H1 (cell line): ENCODE data around the gene CYP4F3. TPM values are rescaled to one million over a fixed set of nuclear protein-coding genes. Genes with fewer than 3 reads are reported as not detected.

Experiments used
- CTCF ChIA-PET: fragments of 300-600 bp; sonication (Branson Sonifier 250); formaldehyde crosslinking; loops from one replicate; lab custom pipeline; 2021; ENCODE audit not compliant: partially characterized antibody; lab: Charles Lee
- POLR2A ChIA-PET: fragments of 300-600 bp; sonication (Branson Sonifier 250); formaldehyde crosslinking; loops from one replicate; lab custom pipeline; 2021; ENCODE audit warnings: inconsistent platforms; ENCODE audit not compliant: partially characterized antibody; lab: Charles Lee
- DNase-seq, 2 experiments: peaks; one replicate each; pipeline versions ENCODE4 v3.0.0 to v3.0.0-alpha.2; 2010 to 2022; ENCODE audit warnings: low spot score in 2 of 2, low read depth in 1 of 2, mixed read lengths in 1 of 2
- FAIRE-seq: peaks from 2 replicates; lab custom pipeline; 2011; peaks lifted over from hg19 to GRCh38; lab: Jason Lieb, UNC
- H2AFZ ChIP-seq: 2 replicates; pipeline ENCODE4 v1.8.1; 2012; ENCODE audit warnings: low read length, inconsistent platforms
- H2AK5ac ChIP-seq: 2 replicates; pipeline ENCODE4 v1.6.1; 2013; ENCODE audit warnings: low read depth, low read length
- H2BK120ac ChIP-seq: replicated peaks from 2 replicates; pipeline ENCODE3; 2013; ENCODE audit warnings: low read depth, low read length, inconsistent platforms
- H2BK12ac ChIP-seq: 2 replicates; pipeline ENCODE4 v1.6.1; 2013; ENCODE audit warnings: low read depth, low read length
- H2BK15ac ChIP-seq: 2 replicates; pipeline ENCODE4 v1.6.1; 2013; ENCODE audit warnings: low read length
- H2BK20ac ChIP-seq: 2 replicates; pipeline ENCODE4 v1.6.1; 2013; ENCODE audit warnings: low read length
- H2BK5ac ChIP-seq: 2 replicates; pipeline ENCODE4 v1.6.1; 2013; ENCODE audit warnings: low read depth, low read length
- H3K14ac ChIP-seq: 2 replicates; pipeline ENCODE4 v1.6.1; 2013; ENCODE audit warnings: inconsistent platforms; ENCODE audit not compliant: insufficient read length
- H3K18ac ChIP-seq: 2 replicates; pipeline ENCODE4 v1.6.1; 2013; ENCODE audit warnings: low read length; ENCODE audit errors: extremely low read depth
- H3K23ac ChIP-seq: 2 replicates; pipeline ENCODE4 v1.6.1; 2013; ENCODE audit warnings: inconsistent platforms; ENCODE audit not compliant: insufficient read length
- H3K23me2 ChIP-seq: 2 replicates; pipeline ENCODE4 v1.6.1; 2013; ENCODE audit warnings: low read depth, low read length
- H3K27ac ChIP-seq: 2 replicates; pipeline ENCODE4 v1.6.1; 2011; ENCODE audit warnings: low read depth, low read length, inconsistent platforms
- H3K27me3 ChIP-seq, 4 experiments: replicated peaks in 1 of 4; 1 replicate in 1 of 4; 2 replicates in 3 of 4; pipeline versions ENCODE4 v1.6.1 to v1.8.1; 2011 to 2013; ENCODE audit warnings: low read length in 3 of 4, mild to moderate bottlenecking in 3 of 4, inconsistent platforms in 2 of 4, mixed read lengths in 2 of 4, moderate library complexity in 1 of 4; ENCODE audit not compliant: control insufficient read depth in 3 of 4, insufficient read depth in 3 of 4; ENCODE audit errors: extremely low read depth in 1 of 4
- H3K36me3 ChIP-seq, 4 experiments: 2 replicates each; pipeline versions ENCODE4 v1.6.1 to v1.8.1; 2011 to 2013; ENCODE audit warnings: mild to moderate bottlenecking in 4 of 4, low read length in 3 of 4, moderate library complexity in 2 of 4, control low read depth in 1 of 4, inconsistent platforms in 1 of 4; ENCODE audit not compliant: insufficient read depth in 4 of 4, control insufficient read depth in 2 of 4
- H3K4ac ChIP-seq: replicated peaks from 2 replicates; pipeline ENCODE3; 2013; ENCODE audit warnings: low read length, low read depth, mixed read lengths, inconsistent platforms; ENCODE audit not compliant: insufficient read length
- H3K4me1 ChIP-seq, 4 experiments: replicated peaks in 1 of 4; 1 replicate in 1 of 4; 2 replicates in 3 of 4; pipeline versions ENCODE4 v1.6.1 to v1.8.1; 2011 to 2013; ENCODE audit warnings: low read length in 3 of 4, inconsistent platforms in 2 of 4, mixed read lengths in 1 of 4; ENCODE audit not compliant: insufficient read depth in 4 of 4, control insufficient read depth in 3 of 4
- H3K4me2 ChIP-seq, 2 experiments: 2 replicates each; pipeline versions ENCODE4 v1.6.1 to v1.8.1; 2011 to 2013; ENCODE audit warnings: low read depth in 2 of 2, low read length in 2 of 2, control low read depth in 1 of 2, inconsistent platforms in 1 of 2, mild to moderate bottlenecking in 1 of 2; ENCODE audit not compliant: insufficient read depth in 1 of 2
- H3K4me3 ChIP-seq, 4 experiments: fragments of 200-600, 300-600 bp in 1 of 4; sonication (generic), shearing (Covaris generic), sonication (Bioruptor Twin) in 1 of 4; 2 replicates each; pipeline versions ENCODE4 v1.5.1 to v1.8.1; 2011 to 2016; ENCODE audit warnings: low read length in 4 of 4, low read depth in 3 of 4, control low read depth in 2 of 4, inconsistent platforms in 2 of 4, mild to moderate bottlenecking in 2 of 4, mixed read lengths in 1 of 4, moderate library complexity in 1 of 4; ENCODE audit not compliant: insufficient read depth in 2 of 4; ENCODE audit errors: extremely low read depth in 1 of 4
- H3K56ac ChIP-seq: replicated peaks from 2 replicates; pipeline ENCODE3; 2013; ENCODE audit warnings: low read depth, mild to moderate bottlenecking, mixed read lengths, low read length, inconsistent platforms; ENCODE audit not compliant: insufficient read length
- H3K79me1 ChIP-seq: 2 replicates; pipeline ENCODE4 v1.6.1; 2013; ENCODE audit warnings: low read depth, low read length, control low read depth
- H3K79me2 ChIP-seq, 2 experiments: 2 replicates each; pipeline versions ENCODE4 v1.6.1 to v1.8.1; 2012 to 2013; ENCODE audit warnings: low read length in 2 of 2, mild to moderate bottlenecking in 2 of 2, inconsistent platforms in 1 of 2; ENCODE audit not compliant: insufficient read depth in 2 of 2, control insufficient read depth in 1 of 2
- H3K9ac ChIP-seq, 4 experiments: replicated peaks in 1 of 4; 1 replicate in 1 of 4; 2 replicates in 3 of 4; pipeline versions ENCODE4 v1.6.1 to v1.8.1; 2011 to 2013; ENCODE audit warnings: low read depth in 3 of 4, low read length in 3 of 4, control low read depth in 2 of 4, mild to moderate bottlenecking in 2 of 4, moderate library complexity in 2 of 4, inconsistent platforms in 1 of 4; ENCODE audit errors: extremely low read depth in 1 of 4
- H3K9me3 ChIP-seq, 2 experiments: 2 replicates each; pipeline versions ENCODE4 v1.6.1 to v1.8.1; 2012 to 2013; ENCODE audit warnings: mild to moderate bottlenecking in 2 of 2, moderate library complexity in 2 of 2, control low read depth in 1 of 2, inconsistent platforms in 1 of 2, low read depth in 1 of 2, low read length in 1 of 2, mixed read lengths in 1 of 2; ENCODE audit not compliant: insufficient read depth in 2 of 2
- H4K20me1 ChIP-seq, 2 experiments: replicated peaks in 1 of 2; 2 replicates each; pipeline versions ENCODE3 to v1.8.1; 2011 to 2013; ENCODE audit warnings: inconsistent platforms in 2 of 2, low read length in 2 of 2, mild to moderate bottlenecking in 1 of 2; ENCODE audit not compliant: insufficient read depth in 2 of 2, control insufficient read depth in 1 of 2
- H4K5ac ChIP-seq: 2 replicates; pipeline ENCODE4 v1.6.1; 2013; ENCODE audit warnings: low read length, low read depth, mixed read lengths, inconsistent platforms; ENCODE audit not compliant: insufficient read length
- H4K8ac ChIP-seq: 2 replicates; pipeline ENCODE4 v1.8.0; 2013; ENCODE audit warnings: mild to moderate bottlenecking, moderate library complexity, low read length, inconsistent platforms; ENCODE audit not compliant: insufficient read depth; ENCODE audit errors: extremely low read depth
- H4K91ac ChIP-seq: replicated peaks from 2 replicates; pipeline ENCODE3; 2013; ENCODE audit warnings: low read length, mixed read lengths, inconsistent platforms; ENCODE audit not compliant: insufficient read length
- CTCF ChIP-seq, 3 experiments: IDR thresholded peaks; 1 replicate in 2 of 3; 2 replicates in 1 of 3; pipeline versions ENCODE4 v1.5.1 to v1.6.1; 2011; ENCODE audit warnings: low read length in 3 of 3, mild to moderate bottlenecking in 3 of 3, inconsistent platforms in 2 of 3, low read depth in 1 of 3, moderate library complexity in 1 of 3; ENCODE audit not compliant: insufficient read depth in 1 of 3; ENCODE audit errors: control extremely low read depth in 1 of 3
- EP300 ChIP-seq, 2 experiments: IDR thresholded peaks; 1 replicate in 1 of 2; 2 replicates in 1 of 2; pipeline ENCODE4 v1.6.1; 2011 to 2012; ENCODE audit warnings: low read depth in 2 of 2, low read length in 2 of 2, mild to moderate bottlenecking in 2 of 2, borderline replicate concordance in 1 of 2, inconsistent platforms in 1 of 2, moderate library complexity in 1 of 2
- SIN3A ChIP-seq, 2 experiments: IDR thresholded peaks in 1 of 2; conservative IDR thresholded peaks in 1 of 2; 2 replicates each; pipeline ENCODE4 v1.6.1; 2011 to 2012; ENCODE audit warnings: low read length in 2 of 2, improper control_type of control experiment in 1 of 2, low read depth in 1 of 2, mild to moderate bottlenecking in 1 of 2
- TAF7 ChIP-seq: optimal IDR thresholded peaks from 2 replicates; pipeline ENCODE3; 2011; ENCODE audit warnings: low read depth, mild to moderate bottlenecking, inconsistent platforms, low read length, moderate library complexity, borderline replicate concordance
- ZNF274 ChIP-seq: IDR thresholded peaks from 2 replicates; pipeline ENCODE4 v1.7.0; 2012; ENCODE audit warnings: low read length, borderline replicate concordance; ENCODE audit errors: extremely low read depth
- WGBS, 2 experiments: shearing (Covaris generic) in 1 of 2; methylation state at CpG; one replicate each; pipeline versions ENCODE4 v1.1.6 to v1.1.7; 2013 to 2015; ENCODE audit warnings: low lambda C conversion rate in 2 of 2, mixed read lengths in 2 of 2, inconsistent platforms in 1 of 2, low coverage in 1 of 2, missing lambda C conversion rate in 1 of 2; ENCODE audit not compliant: insufficient replicate concordance in 2 of 2, insufficient coverage in 1 of 2, insufficient read length in 1 of 2; ENCODE audit errors: extremely low coverage in 1 of 2, missing lambda C conversion rate in 1 of 2; 5-methylcytosine and 5-hydroxymethylcytosine counted together
- polyA plus RNA-seq, 7 experiments: library from polyadenylated mRNA; depleted of rRNA in 3 of 7; stranded (reverse) in 5 of 7; unstranded in 2 of 7; fragments of >200 nt in 5 of 7; fragments of 200-250 nt in 2 of 7; gene quantifications; 1 replicate in 5 of 7; 2 replicates in 1 of 7; 4 replicates in 1 of 7; pipeline versions ENCODE4 v1.2.1 to v1.2.3, GENCODE V29; 2011 to 2013; ENCODE audit warnings: missing spikeins in 2 of 7, mixed read lengths in 2 of 7
- total RNA-seq: library from RNA; stranded (reverse); fragmentation: NEBNext Ultra II Directional; extraction: Animal tissue kit (Norgen Biotek cat#: 25700); gene quantifications from 2 replicates; pipeline ENCODE4 v1.2.1, GENCODE V29; 2021
- TF ChIP-seq, protein P1 (sequence below): IDR thresholded peaks from 2 replicates; pipeline ENCODE4 v1.6.1; 2012; ENCODE audit warnings: low read length, inconsistent platforms

CYP4F3 gene
- total and polyA plus RNA-seq, 2 of the 8 experiments (the other 6 are each of a cell fraction or from before 2014, with no cell fraction given): not detected

GRCh38 chr19:15614507-15615379 is 26.0 kb upstream of the CYP4F3 start, which contains the start of gene CYP4F8:
CYP4F8 (plus strand) TSS chr19:15615218; CDS start chr19:15615617, 399 bp downstream.
- FAIRE-seq: no peak
- Histone ChIP-seq H3K18ac (no peak within 1 kb of the TSS), H3K27ac (no peak within 1 kb of the TSS), H3K79me2 (no peaks in the 10 kb centered on the region), H3K79me1 (no peaks in the 10 kb centered on the region), H3K4ac (no peak within 1 kb of the TSS), H3K9ac (no peak within 1 kb of the TSS), H3K9me3 (peaks cover 70 to 88% of the 10 kb centered on the region in 2 experiments), H4K20me1 (no peaks in the 10 kb centered on the region), H3K27me3 (no peaks in the 10 kb centered on the region), H3K4me2 (no peak within 1 kb of the TSS), H3K23me2 (peaks cover 2% of the 10 kb centered on the region; the same call in 1 of the 2 replicates), H2AK5ac (no peak within 1 kb of the TSS), H3K56ac (no peak within 1 kb of the TSS), H4K5ac (no peak within 1 kb of the TSS), H2BK15ac (no peak within 1 kb of the TSS), H3K14ac (no peak within 1 kb of the TSS), H4K91ac (no peak within 1 kb of the TSS), H2BK12ac (no peak within 1 kb of the TSS), H3K4me3 (no peak within 1 kb of the TSS), H3K4me1 (no peaks in the 10 kb centered on the region), H3K36me3 (no peaks in the 10 kb centered on the region), H2BK5ac (no peak within 1 kb of the TSS), H3K23ac (no peak within 1 kb of the TSS), H2AFZ (no peak within 1 kb of the TSS), H2BK20ac (no peak within 1 kb of the TSS), H2BK120ac (no peak within 1 kb of the TSS), H4K8ac (no peak within 1 kb of the TSS)
- WGBS, 2 experiments: 69% methylated on average over 8 of the region's 8 CpGs; no CpG with 5 or more reads in 1 of the 2 experiments
- DNase-seq: no peak
- ChIA-PET POLR2A (no interaction called here), CTCF (interaction anchor here (0.6 kb wide), 1 partner anchor 1100 kb away, joined by 3 read pairs; no protein-coding TSS in a partner anchor)
- TF ChIP-seq CTCF (IDR thresholded peaks at IDR 0.05; ENCODE audit: control extremely low read depth in 1 of 3, insufficient read depth in 1 of 3, low read depth in 1 of 3, low read length in 3 of 3): no peak
- no peak for TF ChIP-seq TAF7
- no peak for TF ChIP-seq SIN3A (conservative IDR thresholded peaks at IDR 0.05 in 1 of 2, IDR thresholded peaks at IDR 0.05 in 1 of 2; ENCODE audit: low read depth in 1 of 2, low read length in 2 of 2)
- TF ChIP-seq, protein P1, sequence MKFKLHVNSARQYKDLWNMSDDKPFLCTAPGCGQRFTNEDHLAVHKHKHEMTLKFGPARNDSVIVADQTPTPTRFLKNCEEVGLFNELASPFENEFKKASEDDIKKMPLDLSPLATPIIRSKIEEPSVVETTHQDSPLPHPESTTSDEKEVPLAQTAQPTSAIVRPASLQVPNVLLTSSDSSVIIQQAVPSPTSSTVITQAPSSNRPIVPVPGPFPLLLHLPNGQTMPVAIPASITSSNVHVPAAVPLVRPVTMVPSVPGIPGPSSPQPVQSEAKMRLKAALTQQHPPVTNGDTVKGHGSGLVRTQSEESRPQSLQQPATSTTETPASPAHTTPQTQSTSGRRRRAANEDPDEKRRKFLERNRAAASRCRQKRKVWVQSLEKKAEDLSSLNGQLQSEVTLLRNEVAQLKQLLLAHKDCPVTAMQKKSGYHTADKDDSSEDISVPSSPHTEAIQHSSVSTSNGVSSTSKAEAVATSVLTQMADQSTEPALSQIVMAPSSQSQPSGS: no peak
- TF ChIP-seq ZNF274: no peak
- no peak for TF ChIP-seq EP300 (IDR thresholded peaks at IDR 0.05; ENCODE audit: borderline replicate concordance in 1 of 2, low read depth in 2 of 2, low read length in 2 of 2)
